Sigmoid colon (tissue), 7 donors: ENCODE results near the gene CCT6B. TPM values are rescaled to one million over a fixed set of nuclear protein-coding genes. Genes with fewer than 3 reads are reported as not detected.

Experiments
- DNase-seq: peaks from one replicate; pipeline ENCODE4 v3.0.0-alpha.2; 2019
- H3K27ac ChIP-seq, 4 donors: fragments of 200-600 bp; sonication (generic); one replicate each; pipeline ENCODE4 v1.5.1; 2016 to 2019; ENCODE audit warnings: mild to moderate bottlenecking in 1 of 4
- H3K27me3 ChIP-seq, 3 donors: fragments of 200-600 bp; sonication (generic); one replicate each; pipeline ENCODE4 v1.5.1; 2019; ENCODE audit warnings: mild to moderate bottlenecking in 1 of 3
- H3K36me3 ChIP-seq, 4 donors: fragments of 200-600 bp; sonication (generic); one replicate each; pipeline ENCODE4 v1.5.1; 2016 to 2019
- H3K4me1 ChIP-seq, 4 donors: fragments of 200-600 bp; sonication (generic); one replicate each; pipeline ENCODE4 v1.5.1; 2017 to 2019
- H3K4me3 ChIP-seq, 4 donors: fragments of 200-600 bp; sonication (generic); one replicate each; pipeline ENCODE4 v1.5.1; 2017 to 2019; ENCODE audit warnings: mild to moderate bottlenecking in 2 of 4, moderate library complexity in 1 of 4
- H3K9me3 ChIP-seq, 4 donors: fragments of 200-600 bp in 3 of 4; sonication (generic) in 3 of 4; one replicate each; pipeline versions ENCODE4 v1.5.1 to v1.6.1; 2013 to 2019
- CTCF ChIP-seq, 4 experiments: fragments of 450-650 bp in 3 of 4; fragments of 200-600 bp in 1 of 4; IDR thresholded peaks; one replicate each; pipeline ENCODE4 v1.5.1; 2016 to 2019; ENCODE audit warnings: antibody characterized with exemption in 4 of 4, mild to moderate bottlenecking in 3 of 4, moderate library complexity in 2 of 4
- EP300 ChIP-seq, 4 donors: sonication (generic); formaldehyde crosslinking; IDR thresholded peaks; one replicate each; pipeline ENCODE4 v1.6.1; 2017; ENCODE audit warnings: antibody characterized with exemption in 4 of 4
- POLR2A ChIP-seq, 2 donors: fragments of 450-650 bp; IDR thresholded peaks; one replicate each; pipeline ENCODE4 v1.6.1; 2016; ENCODE audit warnings: antibody characterized with exemption in 2 of 2, mild to moderate bottlenecking in 2 of 2, moderate library complexity in 2 of 2
- POLR2AphosphoS5 ChIP-seq, 4 donors: sonication (generic); formaldehyde crosslinking; IDR thresholded peaks; one replicate each; pipeline ENCODE4 v1.6.1; 2017; ENCODE audit warnings: antibody characterized with exemption in 4 of 4
- WGBS, 2 donors: extraction: QIAGEN DNeasy Blood & Tissue Kit; methylation state at CpG; one replicate each; pipeline ENCODE4 v1.1.7; 2013; 5-methylcytosine and 5-hydroxymethylcytosine counted together
- intact Hi-C: fragments of 100-400 bp; cut with DNase I; formaldehyde crosslinking; loops from one replicate; pipeline ENCODE4 v1.15.1; 2023
- polyA plus RNA-seq, 3 donors: library from polyadenylated mRNA; stranded (reverse); fragments of 200-250 nt; gene quantifications; one replicate each; pipeline ENCODE4 v1.2.3, GENCODE V29; 2013
- total RNA-seq, 4 donors: library from RNA; depleted of rRNA; stranded (reverse); fragments of >200 nt; gene quantifications; one replicate each; pipeline ENCODE4 v1.1.0, GENCODE V29; 2016
- donor health status: healthy with polysubstance abuse.
- donor health status: Bipolar disorder and iron deficiency.
- donor health status: healthy.

CCT6B gene
- total and polyA plus RNA-seq, 7 donors, result 0.87 to 4.3 (median 3.3) TPM

- Histone ChIP-seq H3K27me3 (peaks cover 0 to 9% (median 0%) of the 10 kb centered on the region in 3 donors), H3K4me3 (no peak overlapping the region), H3K27ac (no peak overlapping the region), H3K4me1 (no peaks in the 10 kb centered on the region), H3K36me3 (no peaks in the 10 kb centered on the region), H3K9me3 (no peaks in the 10 kb centered on the region)
- no peak for TF ChIP-seq EP300 (IDR thresholded peaks at IDR 0.05)
- 45 to 71% methylated on average over 2 of the region's 2 CpGs for WGBS, 2 donors
- DNase-seq, result no peak
- intact Hi-C loops, result no loop called here
Measured at GRCh38 chr17:34885076-34885475, 76.2 kb downstream of the CCT6B start.

GRCh38 chr17:34884597-34884996 lies 76.7 kb downstream of the CCT6B start:
- H3K4me1 ChIP-seq, result no peaks in the 10 kb centered on the region
- 73 to 84% methylated on average over 9 of the region's 9 CpGs for WGBS, 2 donors
- no peak overlapping the region for H3K27ac ChIP-seq
- TF ChIP-seq EP300 (IDR thresholded peaks at IDR 0.05) (no peak), POLR2A (IDR thresholded peaks at IDR 0.05) (no peak), POLR2AphosphoS5 (IDR thresholded peaks at IDR 0.05) (no peak), CTCF (IDR thresholded peaks at IDR 0.05) (no peak)
- H3K36me3 ChIP-seq, result no peaks in the 10 kb centered on the region
- H3K27me3 ChIP-seq, result peaks cover 0 to 9% (median 0%) of the 10 kb centered on the region in 3 donors
- no peak overlapping the region for H3K4me3 ChIP-seq
- intact Hi-C loops, result no loop called here
- no peak for DNase-seq
- no peaks in the 10 kb centered on the region for H3K9me3 ChIP-seq

- H3K36me3 ChIP-seq, result no peaks in the 10 kb centered on the region
- no peak overlapping the region for H3K27ac ChIP-seq
- TF ChIP-seq CTCF (IDR thresholded peaks at IDR 0.05), result no peak
- TF ChIP-seq POLR2AphosphoS5 (IDR thresholded peaks at IDR 0.05), result no peak
- no peak for TF ChIP-seq EP300 (IDR thresholded peaks at IDR 0.05)
- TF ChIP-seq POLR2A (IDR thresholded peaks at IDR 0.05), result no peak
- 30 to 43% methylated on average over 12 of the region's 12 CpGs for WGBS, 2 donors
- no peak overlapping the region for H3K4me3 ChIP-seq
- intact Hi-C loops, result no loop called here
- no peak for DNase-seq
- H3K4me1 ChIP-seq, result no peaks in the 10 kb centered on the region
- no peaks in the 10 kb centered on the region for H3K9me3 ChIP-seq
- peaks cover 0 to 9% (median 0%) of the 10 kb centered on the region in 3 donors for H3K27me3 ChIP-seq
Measured at GRCh38 chr17:34883106-34884000, 77.9 kb downstream of the CCT6B start.

- no peaks in the 10 kb centered on the region for H3K36me3 ChIP-seq
- TF ChIP-seq CTCF (IDR thresholded peaks at IDR 0.05) (no peak), POLR2AphosphoS5 (IDR thresholded peaks at IDR 0.05) (no peak), EP300 (IDR thresholded peaks at IDR 0.05) (no peak), POLR2A (IDR thresholded peaks at IDR 0.05) (no peak)
- H3K27me3 ChIP-seq, result no peaks in the 10 kb centered on the region
- no peak overlapping the region for H3K4me3 ChIP-seq
- WGBS, 2 donors, result 43 to 52% methylated on average over 3 of the region's 3 CpGs
- DNase-seq, result no peak
- no peak overlapping the region for H3K27ac ChIP-seq
- intact Hi-C loops, result no loop called here
- H3K4me1 ChIP-seq, result no peaks in the 10 kb centered on the region
- no peaks in the 10 kb centered on the region for H3K9me3 ChIP-seq
Measured at GRCh38 chr17:34879146-34879545, 82.1 kb downstream of the CCT6B start.

Other genes with a start within 250 kb of the CCT6B start
- gene ZNF830, start 80 bp upstream of the CCT6B start, total RNA-seq, result 10 to 100 TPM in 3 of 4 donors, 1 to 10 TPM in 1; 8.6 to 14.3 (median 12.8) TPM
- gene ZNF830, start 80 bp upstream of the CCT6B start, polyA plus RNA-seq, result 10 to 100 TPM in 1 of 3 donors, 1 to 10 TPM in 2; 7.2 to 12.6 (median 8.3) TPM
- 10 to 100 TPM; 19.4 to 29.7 (median 22.7) TPM for gene LIG3, start 19.1 kb upstream of the CCT6B start, total RNA-seq
- 10 to 100 TPM in 1 of 3 donors, 1 to 10 TPM in 2; 3.5 to 15.6 (median 4.2) TPM for gene LIG3, start 19.1 kb upstream of the CCT6B start, polyA plus RNA-seq
- gene RFFL, start 102.2 kb upstream of the CCT6B start, total RNA-seq, result 10 to 100 TPM; 16.5 to 25.2 (median 21.8) TPM
- 10 to 100 TPM; 15.0 to 29.4 (median 24.1) TPM for gene RFFL, start 102.2 kb upstream of the CCT6B start, polyA plus RNA-seq
- gene RAD51D, start 158.4 kb upstream of the CCT6B start, total RNA-seq, result 10 to 100 TPM in 1 of 4 donors, 1 to 10 TPM in 3; 4.3 to 12.6 (median 7.9) TPM
- gene RAD51D, start 158.4 kb upstream of the CCT6B start, polyA plus RNA-seq, result 1 to 10 TPM; 2.8 to 9.7 (median 4.2) TPM
- not detected for gene FNDC8, start 160.2 kb upstream of the CCT6B start, total RNA-seq
- gene FNDC8, start 160.2 kb upstream of the CCT6B start, polyA plus RNA-seq, result not detected
- gene NLE1, start 180.8 kb upstream of the CCT6B start, total RNA-seq, result 10 to 100 TPM in 3 of 4 donors, 1 to 10 TPM in 1; 6.6 to 16.8 (median 11.4) TPM
- gene NLE1, start 180.8 kb upstream of the CCT6B start, polyA plus RNA-seq, result 10 to 100 TPM in 1 of 3 donors, 1 to 10 TPM in 2; 3.0 to 12.3 (median 3.0) TPM
- not detected for gene UNC45B, start 186.4 kb upstream of the CCT6B start, total RNA-seq
- under 1 TPM in 2 of 3 donors, not detected in 1; under 0.01 to 0.03 TPM for gene UNC45B, start 186.4 kb upstream of the CCT6B start, polyA plus RNA-seq
- not detected for gene SLC35G3, start 232.9 kb upstream of the CCT6B start, total RNA-seq
- gene SLC35G3, start 232.9 kb upstream of the CCT6B start, polyA plus RNA-seq, result not detected